BJ (cell line): Measurements from ENCODE around the gene NCAPD2. TPM values are rescaled to one million over a fixed set of nuclear protein-coding genes. Genes with fewer than 3 reads are reported as not detected.

Experiments
- CTCF ChIA-PET: fragments of 350-600 bp; formaldehyde crosslinking; extraction: SDS; loops from one replicate; lab custom pipeline; 2021; ENCODE audit warnings: antibody characterized with exemption, inconsistent platforms; lab: Yijun Ruan, JAX
- POLR2A ChIA-PET: fragments of 300-600 bp; sonication (Branson Sonifier 250); formaldehyde crosslinking; extraction: SDS; loops from one replicate; lab custom pipeline; 2021; ENCODE audit warnings: antibody characterized with exemption; lab: Charles Lee
- DNase-seq: peaks from one replicate; pipeline ENCODE4 v3.0.0-alpha.2; 2011; ENCODE audit warnings: low read depth
- H3K27me3 ChIP-seq: 2 replicates; pipeline ENCODE4 v1.6.0; 2011; ENCODE audit warnings: low read length; ENCODE audit not compliant: control insufficient read depth, insufficient read depth
- H3K36me3 ChIP-seq: 2 replicates; pipeline ENCODE4 v1.5.1; 2011; ENCODE audit warnings: low read length; ENCODE audit not compliant: control insufficient read depth, insufficient read depth
- H3K4me3 ChIP-seq: 2 replicates; pipeline ENCODE4 v1.5.1; 2011; ENCODE audit warnings: low read depth, mild to moderate bottlenecking, control low read depth, low read length
- polyA plus RNA-seq: library from polyadenylated mRNA; depleted of rRNA; stranded (reverse); fragments of >200 nt; gene quantifications from 2 replicates; pipeline ENCODE4 v1.2.3, GENCODE V29; 2011
- TF ChIP-seq, protein P1 (sequence below): IDR thresholded peaks from 2 replicates; pipeline ENCODE4 v1.5.1; 2011; ENCODE audit warnings: low read depth, mild to moderate bottlenecking, control low read depth, inconsistent platforms, low read length, moderate library complexity; ENCODE audit not compliant: insufficient read depth

NCAPD2 gene
- polyA plus RNA-seq, 1 experiment, result 65.6 TPM

DNA sequence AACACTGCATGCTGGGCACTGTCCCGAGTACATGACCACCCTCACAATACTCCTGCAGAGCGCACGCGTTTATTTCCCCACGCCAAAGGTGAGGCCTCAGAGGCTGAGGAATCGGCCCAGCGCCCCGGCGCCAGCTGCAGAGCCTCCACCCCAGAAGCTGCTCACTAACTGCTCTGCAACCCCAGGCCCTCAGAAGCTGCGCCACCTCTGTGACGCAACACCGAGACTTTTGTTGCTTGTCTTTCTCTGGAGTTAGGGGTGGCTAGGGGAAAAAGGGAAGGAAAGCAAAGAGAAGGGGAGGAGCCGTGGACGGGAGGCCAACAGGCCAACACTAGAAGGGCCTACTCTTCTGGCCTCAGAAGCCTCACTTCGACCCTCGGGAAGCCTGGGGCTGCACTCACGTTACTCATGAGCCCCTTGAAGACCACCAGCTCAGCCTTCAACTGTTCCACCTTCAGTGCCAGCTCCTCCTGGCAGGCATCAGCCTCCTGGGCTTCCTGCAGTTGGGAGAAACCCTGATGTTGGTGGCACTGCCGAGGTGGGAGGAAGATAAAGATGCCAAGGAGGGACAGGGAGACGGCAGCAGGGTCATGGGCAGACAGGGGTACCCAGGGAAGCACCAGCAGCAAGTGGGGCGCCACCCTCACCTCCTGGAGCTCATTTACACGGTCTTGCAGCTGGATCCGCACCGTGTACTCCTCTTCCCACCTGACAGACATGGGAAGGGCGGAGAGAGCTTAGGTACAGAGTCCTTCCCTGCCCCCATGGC is 56.6 kb downstream of the NCAPD2 start:
- no peak for DNase-seq
- POLR2A ChIA-PET, result interaction anchor here (0.8 to 2.1 kb wide), 4 partner anchors 13 to 16 kb away, joined by 7 to 24 read pairs (median 11); partner anchors contain the start of gene GAPDH
- Histone ChIP-seq H3K4me3 (no peak overlapping the region), H3K27me3 (no peaks in the 10 kb centered on the region), H3K36me3 (0 out of 2 replicates have a peak, but pooled peaks cover 3% of the 10 kb centered on the region)
- TF ChIP-seq, protein P1, sequence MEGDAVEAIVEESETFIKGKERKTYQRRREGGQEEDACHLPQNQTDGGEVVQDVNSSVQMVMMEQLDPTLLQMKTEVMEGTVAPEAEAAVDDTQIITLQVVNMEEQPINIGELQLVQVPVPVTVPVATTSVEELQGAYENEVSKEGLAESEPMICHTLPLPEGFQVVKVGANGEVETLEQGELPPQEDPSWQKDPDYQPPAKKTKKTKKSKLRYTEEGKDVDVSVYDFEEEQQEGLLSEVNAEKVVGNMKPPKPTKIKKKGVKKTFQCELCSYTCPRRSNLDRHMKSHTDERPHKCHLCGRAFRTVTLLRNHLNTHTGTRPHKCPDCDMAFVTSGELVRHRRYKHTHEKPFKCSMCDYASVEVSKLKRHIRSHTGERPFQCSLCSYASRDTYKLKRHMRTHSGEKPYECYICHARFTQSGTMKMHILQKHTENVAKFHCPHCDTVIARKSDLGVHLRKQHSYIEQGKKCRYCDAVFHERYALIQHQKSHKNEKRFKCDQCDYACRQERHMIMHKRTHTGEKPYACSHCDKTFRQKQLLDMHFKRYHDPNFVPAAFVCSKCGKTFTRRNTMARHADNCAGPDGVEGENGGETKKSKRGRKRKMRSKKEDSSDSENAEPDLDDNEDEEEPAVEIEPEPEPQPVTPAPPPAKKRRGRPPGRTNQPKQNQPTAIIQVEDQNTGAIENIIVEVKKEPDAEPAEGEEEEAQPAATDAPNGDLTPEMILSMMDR, result no peak
- CTCF ChIA-PET, result interaction anchor here (0.6 to 15.4 kb wide), 3 partner anchors 12 to 215 kb away, joined by 3 to 157 read pairs (median 59); partner anchors contain the start of genes GAPDH and NOP2

DNA sequence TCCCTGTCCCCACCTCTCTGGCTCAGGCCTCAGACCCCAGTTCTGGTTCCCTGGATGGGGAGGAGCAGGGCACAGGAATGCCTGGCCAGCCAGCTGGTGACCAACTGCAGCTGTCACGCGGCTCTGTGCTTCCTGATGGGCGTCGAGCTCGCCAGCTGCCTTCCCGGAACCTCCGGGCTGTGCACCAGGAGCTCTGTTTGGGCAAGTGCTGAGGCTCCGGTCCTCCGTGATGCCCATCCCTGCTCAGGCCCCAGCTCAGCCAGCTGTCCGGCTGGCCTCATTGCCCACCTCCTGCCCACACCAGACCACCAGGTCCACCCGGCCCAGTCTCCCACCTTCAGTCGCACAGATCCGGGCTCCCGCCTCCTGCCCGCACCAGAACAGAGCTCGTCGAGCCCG is 57.2 kb downstream of the NCAPD2 start:
- TF ChIP-seq, protein P1, result no peak
- no peak for DNase-seq
- ChIA-PET POLR2A (interaction anchor here (1.4 to 2.2 kb wide), 3 partner anchors 15 to 19 kb away, joined by 7 to 24 read pairs (median 12); partner anchors contain the start of gene GAPDH), CTCF (interaction anchor here (0.6 to 15.4 kb wide), 3 partner anchors 13 to 216 kb away, joined by 3 to 157 read pairs (median 59); partner anchors contain the start of genes GAPDH and NOP2)
- H3K36me3 ChIP-seq, result 0 out of 2 replicates have a peak, but pooled peaks cover 2% of the 10 kb centered on the region
- no peaks in the 10 kb centered on the region for H3K27me3 ChIP-seq
- H3K4me3 ChIP-seq, result no peak overlapping the region

DNA sequence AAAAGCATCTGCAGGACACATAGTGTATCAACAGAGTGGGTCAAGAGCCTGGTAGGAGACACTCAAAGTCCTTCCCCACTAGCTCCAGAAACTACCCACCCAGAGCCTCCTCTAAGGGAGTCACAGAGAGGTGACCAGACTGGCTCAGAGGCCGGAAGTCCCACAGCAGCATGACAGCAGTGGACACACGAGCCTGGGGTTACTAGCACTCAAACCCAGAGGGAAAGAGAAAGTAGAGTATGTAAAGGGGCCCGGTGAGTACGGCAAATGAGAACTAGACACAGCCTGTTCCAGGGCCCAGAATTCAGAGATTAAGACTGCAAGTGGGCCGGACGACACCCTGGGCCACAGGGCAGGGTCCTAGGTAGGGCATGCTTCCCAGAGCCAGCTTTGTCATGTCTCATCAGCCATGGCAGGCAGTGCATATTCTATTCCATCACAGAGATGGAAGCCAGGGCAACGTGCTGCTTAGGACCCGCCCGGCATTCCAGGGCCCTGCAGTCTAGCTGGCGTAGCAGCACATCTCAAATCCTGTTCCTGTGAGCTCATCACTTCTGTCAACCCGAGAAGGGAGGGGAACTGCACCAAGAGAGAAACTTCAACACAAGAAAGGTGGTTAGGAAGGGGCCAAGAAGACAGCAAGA is 57.7 kb downstream of the NCAPD2 start:
- Histone ChIP-seq H3K4me3 (no peak overlapping the region), H3K27me3 (no peaks in the 10 kb centered on the region), H3K36me3 (0 out of 2 replicates have a peak, but pooled peaks cover 1% of the 10 kb centered on the region)
- ChIA-PET CTCF (interaction anchor here (0.9 to 15.4 kb wide), 4 partner anchors 14 to 146 kb away, joined by 3 to 157 read pairs (median 32); partner anchors contain the start of genes GAPDH and NOP2), POLR2A (interaction anchor here (0.6 to 2.2 kb wide), 7 partner anchors 10 to 148 kb away, joined by 3 to 24 read pairs (median 7); partner anchors contain the start of genes GAPDH and NOP2)
- TF ChIP-seq, protein P1, result no peak
- DNase-seq, result no peak

DNA sequence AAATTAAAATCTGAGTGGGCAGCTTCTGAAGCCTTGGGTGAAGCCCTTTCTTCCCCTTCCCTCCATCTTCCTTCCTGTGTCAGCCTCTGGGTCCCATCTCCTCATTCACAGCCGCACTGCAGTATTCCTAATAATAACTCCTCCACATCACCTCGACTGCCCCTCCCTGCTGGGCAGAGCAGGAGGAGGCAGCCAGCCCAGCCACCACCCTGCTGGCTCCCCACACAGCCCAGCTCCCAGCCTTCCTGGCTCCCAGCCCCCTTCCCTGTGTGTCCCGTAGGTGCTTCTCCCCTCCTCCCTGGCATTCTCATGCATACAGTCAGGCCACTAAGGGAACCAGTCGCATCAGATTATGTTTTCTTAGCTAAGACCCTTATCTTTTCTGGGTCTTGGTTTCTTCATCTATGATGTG is 58.2 kb downstream of the NCAPD2 start:
- no peak for DNase-seq
- Histone ChIP-seq H3K36me3 (peaks cover under 1% of the 10 kb centered on the region), H3K27me3 (no peaks in the 10 kb centered on the region), H3K4me3 (no peak overlapping the region; the same call in 1 of the 2 replicates)
- TF ChIP-seq, protein P1, result no peak
- POLR2A ChIA-PET, result interaction anchor here (0.6 to 2.2 kb wide), 5 partner anchors 11 to 20 kb away, joined by 3 to 12 read pairs (median 4); partner anchors contain the start of gene NOP2
- CTCF ChIA-PET, result interaction anchor here (0.9 to 15.4 kb wide), 5 partner anchors 13 to 215 kb away, joined by 3 to 157 read pairs (median 6); partner anchors contain the start of genes GAPDH, NOP2 and PTMS
